OCI-LY7 (cell line): Measurements from ENCODE around the gene ISCU. TPM values are rescaled to one million over a fixed set of nuclear protein-coding genes. Genes with fewer than 3 reads are reported as not detected.

Source experiments
- BruUV-seq: library from RNA; stranded (reverse); fragments of 400-500 nt; replicated peaks from 2 replicates; lab custom pipeline; 2021; lab: Mats Ljungman, UMichigan
- CTCF ChIA-PET: fragments of 300-600 bp; sonication (Branson Sonifier 250); formaldehyde crosslinking; loops from one replicate; lab custom pipeline; 2022; ENCODE audit warnings: antibody characterized with exemption; ENCODE audit not compliant: unreplicated experiment; lab: Charles Lee
- POLR2A ChIA-PET: fragments of 300-600 bp; sonication (Branson Sonifier 250); formaldehyde crosslinking; loops from one replicate; lab custom pipeline; 2022; ENCODE audit warnings: antibody characterized with exemption; lab: Charles Lee
- DNase-seq: peaks from one replicate; pipeline ENCODE4 v3.0.0-alpha.2; 2015; ENCODE audit warnings: low spot score
- H2AFZ ChIP-seq: fragments of 200-600 bp; sonication (generic), shearing (Covaris generic); 2 replicates; pipeline ENCODE4 v1.6.1; 2014; ENCODE audit warnings: mild to moderate bottlenecking, antibody characterized with exemption, low read length, moderate library complexity
- H3K27ac ChIP-seq: fragments of 200-600 bp; sonication (generic); 2 replicates; pipeline ENCODE4 v1.5.1; 2014; ENCODE audit warnings: mixed run types, low read depth, mild to moderate bottlenecking, moderate library complexity, low read length, inconsistent platforms; ENCODE audit not compliant: poor library complexity, severe bottlenecking
- H3K36me3 ChIP-seq: fragments of 200-600 bp; sonication (generic); 2 replicates; pipeline ENCODE4 v1.6.1; 2014; ENCODE audit warnings: mild to moderate bottlenecking, antibody characterized with exemption, low read length, moderate library complexity, mixed read lengths; ENCODE audit not compliant: insufficient read depth
- H3K4me1 ChIP-seq: fragments of 200-600 bp; sonication (generic); 2 replicates; pipeline ENCODE4 v1.5.1; 2014; ENCODE audit warnings: mild to moderate bottlenecking, low read length; ENCODE audit not compliant: insufficient read depth, poor library complexity, severe bottlenecking
- H3K4me2 ChIP-seq: fragments of 200-600 bp; sonication (generic); 2 replicates; pipeline ENCODE4 v1.6.1; 2014; ENCODE audit warnings: mild to moderate bottlenecking, low read length
- H3K4me3 ChIP-seq: fragments of 200-600 bp; sonication (generic); 2 replicates; pipeline ENCODE4 v1.5.1; 2014; ENCODE audit warnings: mild to moderate bottlenecking, low read depth, low read length; ENCODE audit not compliant: poor library complexity, severe bottlenecking
- H3K79me2 ChIP-seq: fragments of 200-600 bp; sonication (generic); 2 replicates; pipeline ENCODE4 v1.6.1; 2016; ENCODE audit warnings: low read depth, mild to moderate bottlenecking, low read length, moderate library complexity, mixed read lengths; ENCODE audit not compliant: insufficient read depth
- H3K9me2 ChIP-seq: fragments of 200-600 bp; sonication (generic); 2 replicates; pipeline ENCODE4 v1.6.1; 2016; ENCODE audit warnings: mild to moderate bottlenecking, low read length, mixed read lengths; ENCODE audit not compliant: insufficient read depth
- H3K9me3 ChIP-seq: fragments of 200-600 bp; sonication (generic); 2 replicates; pipeline ENCODE4 v1.6.1; 2014; ENCODE audit warnings: mild to moderate bottlenecking, mixed run types, low read length, mixed read lengths
- H4K20me1 ChIP-seq: fragments of 200-600 bp; sonication (generic); 2 replicates; pipeline ENCODE4 v1.6.1; 2014; ENCODE audit warnings: mild to moderate bottlenecking, antibody characterized with exemption, low read length, moderate library complexity, mixed read lengths; ENCODE audit not compliant: insufficient read depth
- CTCF ChIP-seq: fragments of 200-600 bp; sonication (generic); conservative IDR thresholded peaks from 2 replicates; pipeline ENCODE4 v1.5.1; 2014; ENCODE audit warnings: mild to moderate bottlenecking, antibody characterized with exemption, low read length, moderate library complexity, mixed read lengths
- EZH2phosphoT487 ChIP-seq: fragments of 200-600 bp; sonication (generic); IDR thresholded peaks from 2 replicates; pipeline ENCODE4 v1.6.1; 2018; ENCODE audit warnings: low read depth, borderline replicate concordance, mild to moderate bottlenecking, mixed run types, antibody characterized with exemption, low read length, moderate library complexity, mixed read lengths
- intact Hi-C: fragments of 100-400 bp; cut with micrococcal nuclease; formaldehyde crosslinking; loops from one replicate; pipeline ENCODE4 v1.10.0; 2022; ENCODE audit not compliant: unreplicated experiment
- total RNA-seq, 2 experiments: library from RNA; depleted of rRNA in 1 of 2; stranded (reverse); fragments of >200 nt in 1 of 2; shearing (Covaris generic) in 1 of 2; gene quantifications; 2 replicates each; pipeline ENCODE4 v1.2.3, GENCODE V29; 2014 to 2022

The ISCU gene
- total RNA-seq, 2 experiments from 2014 or later, result 123 to 146 TPM

- no peak overlapping the region for H3K4me3 ChIP-seq
- H3K27ac ChIP-seq, result no peak overlapping the region
- TF ChIP-seq EZH2phosphoT487 (no peak), CTCF (no peak)
- POLR2A ChIA-PET, result interaction anchor here (0.6 to 1.0 kb wide), 2 partner anchors 53 to 100 kb away, joined by 3 read pairs; no protein-coding TSS in a partner anchor
- no TSS peak for BruUV-seq
- H3K79me2 ChIP-seq, result no peaks in the 10 kb centered on the region
- peaks cover 4% of the 10 kb centered on the region for H3K4me1 ChIP-seq
- intact Hi-C loops, result no loop called here
- H2AFZ ChIP-seq, result no peak overlapping the region
- H4K20me1 ChIP-seq, result no peaks in the 10 kb centered on the region
- CTCF ChIA-PET, result no interaction called here
- H3K9me2 ChIP-seq, result no peaks in the 10 kb centered on the region
- no peaks in the 10 kb centered on the region for H3K9me3 ChIP-seq
- no peaks in the 10 kb centered on the region for H3K36me3 ChIP-seq
- no peak for DNase-seq
- H3K4me2 ChIP-seq, result no peak overlapping the region
These were observed 46.2 kb downstream of the ISCU start for GRCh38 chr12:108608616-108609015.

GRCh38 chr12:108609537-108610335 lies 47.3 kb downstream of the ISCU start:
- no peaks in the 10 kb centered on the region for H3K36me3 ChIP-seq
- no peaks in the 10 kb centered on the region for H3K9me2 ChIP-seq
- no peak overlapping the region for H3K4me3 ChIP-seq
- no TSS peak for BruUV-seq
- TF ChIP-seq EZH2phosphoT487 (no peak), CTCF (no peak)
- H3K9me3 ChIP-seq, result no peaks in the 10 kb centered on the region
- ChIA-PET POLR2A (no interaction called here), CTCF (interaction anchor here (0.5 kb wide), 1 partner anchor 32 kb away, joined by 6 read pairs; no protein-coding TSS in a partner anchor)
- no peaks in the 10 kb centered on the region for H3K79me2 ChIP-seq
- no peak overlapping the region for H3K4me2 ChIP-seq
- H2AFZ ChIP-seq, result no peak overlapping the region
- H3K4me1 ChIP-seq, result peaks cover 4% of the 10 kb centered on the region
- H4K20me1 ChIP-seq, result no peaks in the 10 kb centered on the region
- intact Hi-C loops, result no loop called here
- H3K27ac ChIP-seq, result no peak overlapping the region
- no peak for DNase-seq

DNA sequence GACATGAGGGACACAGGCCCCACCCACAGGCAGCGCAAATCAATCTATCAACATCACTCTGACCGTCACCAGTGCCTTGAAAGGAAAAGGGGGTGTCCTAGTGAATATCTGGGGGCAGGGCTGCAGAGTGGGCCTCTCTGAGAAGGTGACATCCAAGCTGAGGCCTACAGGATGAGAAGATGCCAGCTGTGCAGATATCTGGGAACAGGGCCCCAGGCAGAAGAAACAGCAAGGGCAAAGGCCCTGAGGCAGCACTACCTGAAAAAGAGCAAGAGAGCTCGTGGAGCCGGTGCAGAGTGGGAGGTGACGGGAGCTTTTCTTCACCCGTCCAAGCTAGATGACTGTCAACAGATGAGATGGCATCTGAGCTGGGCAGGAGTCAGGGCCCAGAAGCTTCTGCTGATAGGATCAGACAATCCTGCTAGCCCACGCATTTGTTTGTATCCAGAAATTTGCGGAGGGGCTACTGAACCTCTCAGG lies 48.0 kb downstream of the ISCU start:
- Histone ChIP-seq H3K36me3 (no peaks in the 10 kb centered on the region), H3K79me2 (no peaks in the 10 kb centered on the region), H3K4me1 (peaks cover 4% of the 10 kb centered on the region), H3K9me2 (no peaks in the 10 kb centered on the region), H3K27ac (no peak overlapping the region), H3K4me2 (no peak overlapping the region), H4K20me1 (no peaks in the 10 kb centered on the region), H2AFZ (no peak overlapping the region), H3K9me3 (peaks cover 1% of the 10 kb centered on the region; the same call in 1 of the 2 replicates), H3K4me3 (no peak overlapping the region)
- ChIA-PET POLR2A (interaction anchor here (1.0 kb wide), 1 partner anchor 10 kb away, joined by 4 read pairs; no protein-coding TSS in a partner anchor), CTCF (no interaction called here)
- BruUV-seq, result no TSS peak
- intact Hi-C loops, result no loop called here
- no peak for TF ChIP-seq CTCF
- no peak for TF ChIP-seq EZH2phosphoT487
- DNase-seq, result no peak
